Measurements from ENCODE around the gene CCNQ.

- TF ChIP-seq ZNF70 (CRISPR knock-in tag; IDR thresholded peaks at IDR 0.05) (no peak), ZNF8 (CRISPR knock-in tag; IDR thresholded peaks at IDR 0.05) (no peak), PATZ1 (CRISPR knock-in tag; IDR thresholded peaks at IDR 0.05; ENCODE audit: borderline replicate concordance) (no peak), RARB (CRISPR knock-in tag; IDR thresholded peaks at IDR 0.05) (no peak)
These were observed 7.7 kb downstream of the CCNQ start for GRCh38 chrX:153590961-153591956.
